ENCODE data around the gene VAV2.

Gene VAV2

DNA sequence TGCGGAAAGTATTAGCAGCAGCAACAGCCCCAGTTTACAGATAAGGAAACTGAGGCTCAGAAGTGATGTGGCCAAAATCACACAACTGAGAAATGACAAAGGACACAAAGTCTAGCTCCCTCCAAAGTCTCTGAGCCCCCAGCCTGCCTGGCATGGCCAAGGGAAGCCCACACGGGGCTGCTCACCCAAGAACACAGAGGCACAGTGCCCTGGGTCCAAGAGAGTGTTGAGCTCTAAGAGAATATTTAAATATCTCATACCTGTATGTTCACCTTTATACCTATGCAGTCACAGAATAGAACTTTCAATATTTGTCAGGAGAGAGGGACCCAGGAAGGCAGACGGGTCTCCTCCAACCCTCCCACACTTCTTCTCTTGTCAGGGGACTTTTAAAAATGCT is 16.6 kb downstream of the VAV2 start:
- TF ChIP-seq, protein P1, sequence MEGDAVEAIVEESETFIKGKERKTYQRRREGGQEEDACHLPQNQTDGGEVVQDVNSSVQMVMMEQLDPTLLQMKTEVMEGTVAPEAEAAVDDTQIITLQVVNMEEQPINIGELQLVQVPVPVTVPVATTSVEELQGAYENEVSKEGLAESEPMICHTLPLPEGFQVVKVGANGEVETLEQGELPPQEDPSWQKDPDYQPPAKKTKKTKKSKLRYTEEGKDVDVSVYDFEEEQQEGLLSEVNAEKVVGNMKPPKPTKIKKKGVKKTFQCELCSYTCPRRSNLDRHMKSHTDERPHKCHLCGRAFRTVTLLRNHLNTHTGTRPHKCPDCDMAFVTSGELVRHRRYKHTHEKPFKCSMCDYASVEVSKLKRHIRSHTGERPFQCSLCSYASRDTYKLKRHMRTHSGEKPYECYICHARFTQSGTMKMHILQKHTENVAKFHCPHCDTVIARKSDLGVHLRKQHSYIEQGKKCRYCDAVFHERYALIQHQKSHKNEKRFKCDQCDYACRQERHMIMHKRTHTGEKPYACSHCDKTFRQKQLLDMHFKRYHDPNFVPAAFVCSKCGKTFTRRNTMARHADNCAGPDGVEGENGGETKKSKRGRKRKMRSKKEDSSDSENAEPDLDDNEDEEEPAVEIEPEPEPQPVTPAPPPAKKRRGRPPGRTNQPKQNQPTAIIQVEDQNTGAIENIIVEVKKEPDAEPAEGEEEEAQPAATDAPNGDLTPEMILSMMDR (IDR thresholded peaks at IDR 0.05) = no peak
- peaks cover 86% of the 10 kb centered on the region for H3K4me1 Mint-ChIP-seq
- H3K27ac Mint-ChIP-seq = no peak overlapping the region
- H3K4me3 Mint-ChIP-seq = no peak overlapping the region
- DNase-seq = no peak
- H3K36me3 Mint-ChIP-seq (ENCODE audit: low read depth) = no peaks in the 10 kb centered on the region
- no peaks in the 10 kb centered on the region for H3K27me3 Mint-ChIP-seq (ENCODE audit: low read depth, poor library complexity)
- no peaks in the 10 kb centered on the region for H3K9me3 Mint-ChIP-seq

DNA sequence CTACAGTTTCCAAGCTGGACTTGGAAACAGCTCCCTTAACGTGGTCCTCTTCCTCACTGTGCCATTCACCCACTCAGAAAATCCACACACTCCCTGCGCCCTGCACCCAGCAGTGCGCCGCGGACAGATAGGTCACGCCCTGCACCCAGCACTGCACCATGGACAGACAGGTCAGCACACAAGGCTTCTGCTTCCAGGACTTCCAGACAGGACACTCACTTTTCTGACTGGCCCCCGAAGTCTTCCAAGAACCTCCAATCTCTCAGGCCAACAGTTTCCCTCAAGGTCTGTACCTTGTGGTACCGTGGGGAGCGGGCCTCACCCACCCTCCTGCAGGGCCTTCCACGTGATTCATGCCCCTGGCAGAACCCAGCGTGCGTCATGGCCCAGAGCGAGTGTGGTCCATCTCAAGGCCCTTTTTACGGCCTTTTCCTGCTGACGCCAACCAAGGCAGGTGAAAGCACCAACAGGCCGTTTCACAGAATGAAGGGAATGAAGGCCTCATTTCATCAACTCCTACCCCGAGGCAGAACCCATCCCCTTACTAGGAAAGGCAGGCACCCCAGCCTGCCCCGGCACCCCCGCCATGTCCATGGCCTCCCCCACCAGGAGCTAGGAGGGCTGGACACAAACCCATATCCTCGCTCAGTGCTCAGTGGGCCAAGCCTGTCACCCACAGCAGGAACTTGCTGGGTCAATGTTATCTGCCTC is 17.3 kb downstream of the VAV2 start:
- Mint-ChIP-seq H3K27me3 (ENCODE audit: low read depth, poor library complexity) (no peaks in the 10 kb centered on the region), H3K36me3 (ENCODE audit: low read depth) (no peaks in the 10 kb centered on the region), H3K4me1 (peaks cover 81% of the 10 kb centered on the region), H3K4me3 (no peak overlapping the region), H3K27ac (no peak overlapping the region), H3K9me3 (no peaks in the 10 kb centered on the region)
- no peak for DNase-seq
- TF ChIP-seq, protein P1 (IDR thresholded peaks at IDR 0.05) = no peak

DNA sequence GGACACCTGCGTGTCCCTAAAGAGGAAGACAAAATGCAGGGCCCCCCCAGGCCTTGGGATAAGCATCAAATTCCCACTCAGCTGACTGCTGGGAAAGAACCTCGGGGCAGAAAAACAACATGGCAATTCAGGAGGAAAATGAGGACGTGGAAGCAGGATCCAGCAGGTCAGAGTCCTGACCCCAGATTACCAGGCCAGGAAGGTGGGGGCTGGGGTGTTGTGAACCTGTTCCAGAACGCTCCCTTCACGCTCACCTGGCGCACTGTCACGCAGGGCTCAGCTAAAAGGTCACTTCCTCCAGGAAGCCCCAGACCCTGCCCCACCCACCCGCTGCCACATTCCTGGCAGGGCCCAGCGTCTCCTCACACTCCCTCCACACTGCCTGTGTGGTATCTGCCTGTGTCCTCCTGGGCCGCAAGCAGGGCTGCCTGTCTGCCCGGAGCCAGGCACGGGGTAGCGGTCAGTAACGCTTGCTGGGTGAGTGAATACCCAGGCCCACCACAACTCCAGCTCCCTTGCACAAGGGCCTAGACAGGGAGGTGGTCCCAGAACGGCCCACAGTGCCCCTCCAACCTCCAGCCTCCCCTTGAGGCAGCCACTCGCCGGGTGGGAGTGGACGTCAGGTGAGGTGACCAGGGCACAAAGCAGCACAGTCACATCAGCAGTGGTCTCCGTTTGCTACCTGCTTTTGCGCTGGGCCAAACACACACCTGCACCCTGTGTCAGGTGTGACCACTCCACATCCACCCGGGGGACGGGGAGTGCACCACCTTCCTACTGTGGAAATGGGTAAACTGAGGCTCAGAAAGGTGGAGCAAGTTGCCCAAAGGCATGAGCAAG is 18.1 kb downstream of the VAV2 start:
- Mint-ChIP-seq H3K4me1 (peaks cover 79% of the 10 kb centered on the region), H3K27ac (no peak overlapping the region), H3K9me3 (no peaks in the 10 kb centered on the region), H3K27me3 (ENCODE audit: low read depth, poor library complexity) (no peaks in the 10 kb centered on the region), H3K36me3 (ENCODE audit: low read depth) (no peaks in the 10 kb centered on the region), H3K4me3 (peak overlapping the region; percentile 46)
- peak; percentile 11 for DNase-seq
- TF ChIP-seq, protein P1 (IDR thresholded peaks at IDR 0.05) = no peak

DNA sequence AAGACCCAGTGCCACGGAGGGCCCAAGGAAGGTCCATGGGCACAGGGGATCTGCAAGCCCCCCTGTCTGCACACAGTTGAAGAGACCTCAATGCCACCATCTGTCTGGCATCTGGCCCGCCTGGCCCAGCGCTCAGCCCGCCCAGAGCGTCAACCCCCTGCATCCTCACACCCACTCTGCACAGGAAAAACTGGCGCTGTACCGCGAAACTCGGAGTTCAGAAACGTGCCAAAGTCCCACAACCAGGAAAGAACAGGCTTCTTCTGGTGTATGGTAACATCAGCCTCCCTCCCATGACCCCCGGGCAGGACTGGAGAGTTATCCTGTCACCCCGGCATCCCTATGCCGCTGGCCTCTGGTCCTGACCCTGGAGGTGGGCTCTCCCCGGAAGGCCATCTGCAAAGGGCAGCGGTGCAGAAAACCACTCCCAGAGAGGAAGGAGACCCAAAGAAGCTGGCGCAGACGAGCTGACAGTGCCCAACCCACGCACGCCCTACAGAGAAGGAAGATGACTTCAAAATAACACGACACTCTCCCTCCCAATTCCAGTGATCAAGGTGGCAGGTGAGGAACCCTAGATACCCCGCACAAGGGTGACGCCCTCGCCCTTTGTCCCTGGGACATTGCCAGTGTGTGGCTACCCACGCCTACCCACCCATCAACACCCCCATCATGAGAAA is 18.9 kb downstream of the VAV2 start:
- peak overlapping the region; percentile 46 for H3K4me3 Mint-ChIP-seq
- peak; percentile 38 for DNase-seq
- TF ChIP-seq, protein P1 (IDR thresholded peaks at IDR 0.05) = no peak
- no peaks in the 10 kb centered on the region for H3K9me3 Mint-ChIP-seq
- H3K27me3 Mint-ChIP-seq (ENCODE audit: low read depth, poor library complexity) = no peaks in the 10 kb centered on the region
- no peak overlapping the region for H3K27ac Mint-ChIP-seq
- no peaks in the 10 kb centered on the region for H3K36me3 Mint-ChIP-seq (ENCODE audit: low read depth)
- peaks cover 75% of the 10 kb centered on the region for H3K4me1 Mint-ChIP-seq

DNA sequence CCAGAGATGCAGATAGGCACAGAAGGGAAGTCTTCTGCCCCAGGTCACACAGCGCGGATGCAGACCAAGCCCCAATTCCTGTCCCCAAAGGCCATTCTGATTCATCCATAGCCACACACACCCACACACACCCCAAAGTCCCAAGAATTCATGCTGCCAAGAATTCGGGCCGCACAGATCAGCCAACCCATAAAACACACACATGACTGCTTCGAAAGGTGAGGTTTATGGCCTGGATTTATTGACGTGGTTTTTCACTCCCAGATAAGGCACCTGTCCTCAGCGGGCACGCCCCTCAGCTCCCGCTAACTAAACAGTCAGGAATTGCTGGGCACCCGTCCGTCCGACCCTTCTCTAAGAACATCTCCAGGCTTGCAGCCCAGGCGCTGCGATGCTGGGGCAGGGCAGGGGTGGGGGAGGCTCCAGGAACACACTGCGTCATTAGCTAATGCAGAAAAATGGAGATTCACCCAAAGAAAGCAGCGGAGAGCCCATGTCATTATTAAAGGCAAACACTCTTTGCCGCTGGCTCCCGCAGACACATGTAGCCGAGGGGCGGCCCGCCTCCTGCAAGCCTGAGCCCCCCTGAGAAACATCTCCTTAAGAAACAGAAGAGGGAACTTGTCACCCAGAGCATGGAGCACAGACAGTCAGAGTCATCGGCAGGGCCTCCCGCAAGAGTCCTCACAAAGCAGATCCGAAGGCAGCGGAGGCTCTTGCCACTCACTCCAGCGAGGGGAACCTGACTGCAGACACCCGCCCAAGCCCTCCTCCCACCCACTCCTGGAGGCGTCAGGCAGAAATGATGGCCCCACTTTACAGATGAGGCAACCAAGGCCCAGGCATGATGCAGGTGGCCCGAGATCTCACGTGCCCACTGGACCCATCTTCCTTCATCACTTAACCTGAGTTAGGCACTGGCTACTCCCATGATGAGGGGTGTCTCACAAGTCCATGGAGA is 19.9 kb downstream of the VAV2 start:
- Mint-ChIP-seq H3K4me3 (peak overlapping the region; percentile 28), H3K27me3 (ENCODE audit: low read depth, poor library complexity) (no peaks in the 10 kb centered on the region), H3K36me3 (ENCODE audit: low read depth) (peaks cover 2% of the 10 kb centered on the region), H3K27ac (peak overlapping the region; percentile 68), H3K4me1 (peaks cover 66% of the 10 kb centered on the region), H3K9me3 (peaks cover 2% of the 10 kb centered on the region)
- peak; percentile 6 for DNase-seq
- TF ChIP-seq, protein P1 (IDR thresholded peaks at IDR 0.05) = no peak
